ENCODE measurements around the gene TRHDE. TPM values are rescaled to one million over a fixed set of nuclear protein-coding genes. Genes with fewer than 3 reads are reported as not detected.

Gene TRHDE
- not detected in 2 replicates for total RNA-seq

GRCh38 chr12:72272091-72272661, at the start of gene TRHDE:
Gene TRHDE (plus strand): TSS chr12:72272370. CDS start chr12:72272644, 274 bp downstream.
- no peak for DNase-seq (ENCODE audit: low read depth, low spot score)

- no peak for DNase-seq (ENCODE audit: low read depth, low spot score)
Observed at GRCh38 chr12:72226510-72226909, 45.7 kb upstream of the TRHDE start.

- DNase-seq (ENCODE audit: low read depth, low spot score), result no peak
Observed at GRCh38 chr12:72228424-72228823, 43.7 kb upstream of the TRHDE start.

GRCh38 chr12:72230589-72230988, 41.6 kb upstream of the TRHDE start:
- DNase-seq (ENCODE audit: low read depth, low spot score), result no peak

- no peak for DNase-seq (ENCODE audit: low read depth, low spot score)
Observed at GRCh38 chr12:72234886-72235285, 37.3 kb upstream of the TRHDE start.

GRCh38 chr12:72236071-72236705, 36.0 kb upstream of the TRHDE start:
- no peak for DNase-seq (ENCODE audit: low read depth, low spot score)

GRCh38 chr12:72241552-72241951, 30.6 kb upstream of the TRHDE start:
- no peak for DNase-seq (ENCODE audit: low read depth, low spot score)

- no peak for DNase-seq (ENCODE audit: low read depth, low spot score)
Observed at GRCh38 chr12:72242946-72243345, 29.2 kb upstream of the TRHDE start.

GRCh38 chr12:72246370-72246769, 25.8 kb upstream of the TRHDE start:
- no peak for DNase-seq (ENCODE audit: low read depth, low spot score)

GRCh38 chr12:72250346-72250745, 21.8 kb upstream of the TRHDE start:
- DNase-seq (ENCODE audit: low read depth, low spot score), result no peak

- DNase-seq (ENCODE audit: low read depth, low spot score), result no peak
Observed at GRCh38 chr12:72256725-72257124, 15.4 kb upstream of the TRHDE start.

- no peak for DNase-seq (ENCODE audit: low read depth, low spot score)
Observed at GRCh38 chr12:72261885-72262284, 10.3 kb upstream of the TRHDE start.

GRCh38 chr12:72264548-72265175, 7.5 kb upstream of the TRHDE start:
- no peak for DNase-seq (ENCODE audit: low read depth, low spot score)

GRCh38 chr12:72267974-72268373, 4.2 kb upstream of the TRHDE start:
- no peak for DNase-seq (ENCODE audit: low read depth, low spot score)

GRCh38 chr12:72268386-72268785, 3.8 kb upstream of the TRHDE start:
- no peak for DNase-seq (ENCODE audit: low read depth, low spot score)

- DNase-seq (ENCODE audit: low read depth, low spot score), result no peak
Observed at GRCh38 chr12:72269491-72269890, 2.7 kb upstream of the TRHDE start.

GRCh38 chr12:72270246-72270645, 1.9 kb upstream of the TRHDE start:
- no peak for DNase-seq (ENCODE audit: low read depth, low spot score)

GRCh38 chr12:72270961-72271360, 1.2 kb upstream of the TRHDE start:
- DNase-seq (ENCODE audit: low read depth, low spot score), result no peak

- DNase-seq (ENCODE audit: low read depth, low spot score), result no peak
Observed at GRCh38 chr12:72271451-72272090, 599 bp upstream of the TRHDE start.

GRCh38 chr12:72272731-72273498, 745 bp downstream of the TRHDE start:
- DNase-seq (ENCODE audit: low read depth, low spot score), result no peak

- no peak for DNase-seq (ENCODE audit: low read depth, low spot score)
Observed at GRCh38 chr12:72273499-72273837, 1.3 kb downstream of the TRHDE start.

- no peak for DNase-seq (ENCODE audit: low read depth, low spot score)
Observed at GRCh38 chr12:72273851-72274351, 1.7 kb downstream of the TRHDE start.
